Stomach (tissue), 9 donors: ENCODE data around the gene STPG2. TPM values are rescaled to one million over a fixed set of nuclear protein-coding genes. Genes with fewer than 3 reads are reported as not detected.

Source experiments
- DNase-seq, 2 donors: peaks; one replicate each; pipeline versions ENCODE4 v3.0.0 to v3.0.0-alpha.2; 2013 to 2019
- H3K27ac ChIP-seq, 5 donors: fragments of 200-600 bp in 4 of 5; sonication (generic) in 4 of 5; one replicate each; pipeline ENCODE4 v1.5.1; 2013 to 2019; ENCODE audit warnings: mild to moderate bottlenecking in 1 of 5, moderate library complexity in 1 of 5
- H3K27me3 ChIP-seq, 3 donors: fragments of 200-600 bp; sonication (generic); one replicate each; pipeline ENCODE4 v1.5.1; 2017 to 2019; ENCODE audit warnings: mixed run types in 1 of 3
- H3K36me3 ChIP-seq, 4 donors: fragments of 200-600 bp; sonication (generic); 1 replicate in 3 of 4; 2 replicates in 1 of 4; pipeline ENCODE4 v1.5.1; 2016 to 2019
- H3K4me1 ChIP-seq, 4 donors: fragments of 200-600 bp; sonication (generic); one replicate each; pipeline ENCODE4 v1.5.1; 2016 to 2019
- H3K4me3 ChIP-seq, 4 donors: fragments of 200-600 bp; sonication (generic) in 3 of 4; one replicate each; pipeline ENCODE4 v1.5.1; 2016 to 2019; ENCODE audit warnings: mild to moderate bottlenecking in 1 of 4
- H3K9me3 ChIP-seq, 4 donors: fragments of 200-600 bp; sonication (generic); one replicate each; pipeline ENCODE4 v1.5.1; 2016 to 2019
- CTCF ChIP-seq, 7 experiments: fragments of 450-650 bp in 4 of 7; fragments of 200-600 bp in 3 of 7; sonication (generic) in 3 of 7; IDR thresholded peaks; one replicate each; pipeline ENCODE4 v1.5.1; 2016 to 2019; ENCODE audit warnings: antibody characterized with exemption in 7 of 7, control low read depth in 2 of 7, mild to moderate bottlenecking in 1 of 7
- EP300 ChIP-seq: sonication (generic); formaldehyde crosslinking; IDR thresholded peaks from one replicate; pipeline ENCODE4 v1.6.1; 2017; ENCODE audit warnings: antibody characterized with exemption
- POLR2A ChIP-seq, 4 donors: fragments of 450-650 bp; IDR thresholded peaks; one replicate each; pipeline ENCODE4 v1.6.1; 2016; ENCODE audit warnings: antibody characterized with exemption in 4 of 4, control low read depth in 2 of 4, mild to moderate bottlenecking in 1 of 4, moderate library complexity in 1 of 4
- POLR2AphosphoS5 ChIP-seq, 3 donors: sonication (generic); formaldehyde crosslinking; IDR thresholded peaks; one replicate each; pipeline ENCODE4 v1.6.1; 2016; ENCODE audit warnings: antibody characterized with exemption in 3 of 3
- WGBS, 5 donors: extraction: QIAGEN DNeasy Blood & Tissue Kit in 3 of 5; methylation state at CpG; one replicate each; pipeline versions ENCODE4 v1.1.5 to v1.1.7; 2013 to 2018; 5-methylcytosine and 5-hydroxymethylcytosine counted together
- intact Hi-C: fragments of 100-400 bp; cut with DNase I; formaldehyde crosslinking; loops from one replicate; pipeline ENCODE4 v1.15.1; 2023; ENCODE audit warnings: low total_unique reads
- polyA plus RNA-seq, 3 donors: library from polyadenylated mRNA; stranded (reverse); fragments of 200-250 nt; gene quantifications; one replicate each; pipeline ENCODE4 v1.2.3, GENCODE V29; 2013
- total RNA-seq, 5 donors: library from RNA; depleted of rRNA; stranded (reverse); fragments of >200 nt; gene quantifications; one replicate each; pipeline versions ENCODE4 v1.1.0 to v1.2.3, GENCODE V29; 2014 to 2016
- donor health status: healthy with polysubstance abuse.
- donor health status: Bipolar disorder and iron deficiency.
- donor health status: healthy.

Gene STPG2
- total and polyA plus RNA-seq, 8 donors: 0.05 to 0.89 (median 0.49) TPM; not detected in 4

DNA sequence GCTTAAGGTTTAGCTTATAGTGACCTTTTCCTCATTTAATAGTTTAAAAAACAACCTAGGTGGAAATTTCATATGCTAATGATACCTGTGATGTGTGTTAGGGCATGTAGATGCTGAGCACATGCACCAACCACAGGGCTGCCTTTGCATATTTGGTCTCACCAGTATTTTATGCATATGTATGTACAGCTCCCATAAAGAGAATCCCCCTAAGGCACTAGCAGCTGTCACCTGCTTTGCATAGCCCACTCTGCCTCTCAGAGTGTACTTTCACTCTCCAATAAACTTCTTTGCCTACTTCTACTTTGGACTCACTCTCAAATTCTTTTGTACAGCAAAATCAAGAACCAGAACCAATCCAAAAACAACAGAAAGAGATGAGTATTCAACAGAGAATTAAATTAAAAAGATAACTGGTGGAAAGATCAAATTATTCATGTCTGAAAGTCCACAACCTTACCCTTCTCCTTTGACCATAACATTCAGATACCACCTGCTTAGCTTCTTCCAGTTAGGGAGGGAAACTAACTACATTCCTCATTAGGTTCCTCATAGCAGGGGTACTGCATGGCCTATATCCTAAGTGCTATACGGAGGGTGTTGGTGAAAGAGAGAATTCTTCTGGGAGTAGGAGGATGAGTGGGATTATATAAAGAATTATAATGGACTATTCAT lies 250.5 kb downstream of the STPG2 start:
- TF ChIP-seq POLR2AphosphoS5 (IDR thresholded peaks at IDR 0.05) (no peak), CTCF (IDR thresholded peaks at IDR 0.05) (no peak), POLR2A (IDR thresholded peaks at IDR 0.05) (no peak), EP300 (no peak)
- 65 to 83% (median 81%) methylated on average over 1 of the region's 1 CpG for WGBS, 5 donors
- no peak for DNase-seq
- H3K36me3 ChIP-seq: no peaks in the 10 kb centered on the region
- intact Hi-C loops: no loop called here
- H3K4me1 ChIP-seq: no peaks in the 10 kb centered on the region
- peaks cover 0 to 9% (median 3%) of the 10 kb centered on the region in 4 donors for H3K9me3 ChIP-seq
- no peak overlapping the region for H3K27ac ChIP-seq
- H3K27me3 ChIP-seq: no peaks in the 10 kb centered on the region
- no peak overlapping the region for H3K4me3 ChIP-seq

DNA sequence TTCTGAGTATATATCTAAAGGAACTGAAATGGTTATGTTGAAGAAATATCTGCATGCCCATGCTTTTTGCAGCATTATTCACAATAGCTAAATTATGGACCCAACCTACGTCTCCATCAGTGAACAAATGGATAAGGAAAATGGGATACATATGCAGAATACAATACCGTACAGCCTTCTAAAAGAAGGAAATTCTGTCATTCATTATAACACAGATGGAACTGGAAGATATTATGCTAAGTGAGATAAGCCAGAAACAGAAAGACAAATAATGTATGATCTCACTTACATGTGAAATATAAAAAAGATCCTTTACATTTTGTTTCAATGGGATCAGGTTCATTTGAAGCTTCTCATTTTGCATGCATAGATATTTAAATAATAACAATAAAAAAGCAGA lies 263.3 kb downstream of the STPG2 start:
- WGBS, 5 donors: 74 to 93% (median 77%) methylated on average over 2 of the region's 2 CpGs
- TF ChIP-seq EP300 (no peak), CTCF (IDR thresholded peaks at IDR 0.05) (no peak), POLR2AphosphoS5 (IDR thresholded peaks at IDR 0.05) (no peak), POLR2A (IDR thresholded peaks at IDR 0.05) (no peak)
- H3K36me3 ChIP-seq: no peaks in the 10 kb centered on the region
- H3K4me3 ChIP-seq: no peak overlapping the region
- H3K27me3 ChIP-seq: no peaks in the 10 kb centered on the region
- intact Hi-C loops: no loop called here
- no peak overlapping the region for H3K27ac ChIP-seq
- DNase-seq: no peak
- H3K9me3 ChIP-seq: peaks cover 0 to 6% (median 3%) of the 10 kb centered on the region in 4 donors
- no peaks in the 10 kb centered on the region for H3K4me1 ChIP-seq

DNA sequence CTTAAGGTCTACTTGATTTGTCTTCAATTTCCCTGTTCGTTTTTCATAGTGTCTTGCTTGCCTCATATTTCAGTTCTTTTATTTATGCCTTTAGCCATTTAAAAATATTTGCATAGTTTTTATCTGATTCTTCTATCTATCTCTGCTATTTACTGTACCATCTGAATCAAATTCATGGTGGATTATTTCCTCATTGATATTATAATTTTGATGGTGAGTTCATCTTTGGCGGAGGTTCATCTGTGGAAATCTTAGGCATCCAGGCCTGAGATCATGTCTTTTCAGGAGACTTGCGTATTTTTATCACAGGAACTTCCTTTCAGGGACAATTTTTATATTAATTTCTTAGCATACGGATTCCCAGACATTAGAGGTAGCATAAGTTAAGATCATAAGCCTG lies 275.2 kb downstream of the STPG2 start:
- intact Hi-C loops: no loop called here
- Histone ChIP-seq H3K36me3 (no peaks in the 10 kb centered on the region), H3K27ac (no peak overlapping the region), H3K27me3 (no peaks in the 10 kb centered on the region), H3K9me3 (peaks cover 0 to 10% (median 4%) of the 10 kb centered on the region in 4 donors), H3K4me3 (no peak overlapping the region), H3K4me1 (no peaks in the 10 kb centered on the region)
- WGBS, 5 donors: 49 to 61% (median 51%) methylated on average over 4 of the region's 4 CpGs
- TF ChIP-seq POLR2AphosphoS5 (IDR thresholded peaks at IDR 0.05): no peak
- no peak for TF ChIP-seq CTCF (IDR thresholded peaks at IDR 0.05)
- no peak for TF ChIP-seq EP300
- no peak for TF ChIP-seq POLR2A (IDR thresholded peaks at IDR 0.05)
- DNase-seq: no peak

GRCh38 chr4:97867557-97868091 lies 275.7 kb downstream of the STPG2 start:
- Histone ChIP-seq H3K9me3 (peaks cover 0 to 10% (median 4%) of the 10 kb centered on the region in 4 donors), H3K4me3 (no peak overlapping the region), H3K27ac (no peak overlapping the region), H3K36me3 (no peaks in the 10 kb centered on the region), H3K4me1 (no peaks in the 10 kb centered on the region), H3K27me3 (no peaks in the 10 kb centered on the region)
- DNase-seq: no peak
- intact Hi-C loops: no loop called here
- no peak for TF ChIP-seq POLR2A (IDR thresholded peaks at IDR 0.05)
- no peak for TF ChIP-seq CTCF (IDR thresholded peaks at IDR 0.05)
- no peak for TF ChIP-seq POLR2AphosphoS5 (IDR thresholded peaks at IDR 0.05)
- no peak for TF ChIP-seq EP300
- WGBS, 5 donors: 41 to 62% (median 56%) methylated on average over 1 of the region's 1 CpG
